Stimulated activated naive CD8-positive, alpha-beta T cell treated with anti-CD3 and anti-CD28 coated beads, Interleukin-15, Interleukin-2, amounts not matched to agents 100 ng/mL and 50 ng/mL, for 24 hours (primary cell): ENCODE results near the gene FAM210A.
"Not testable (repeated sequence)": the region's sequence is repeated elsewhere in the genome, so short reads cannot be mapped to it uniquely, and the experiment has no call there.

Source experiments
- H3K27ac Mint-ChIP-seq: one replicate; pipeline ENCODE4 v1.8.0; 2021; ENCODE audit warnings: mild to moderate bottlenecking, mixed read lengths
- H3K27me3 Mint-ChIP-seq: one replicate; pipeline ENCODE4 v1.8.0; 2021; ENCODE audit warnings: mixed read lengths
- H3K36me3 Mint-ChIP-seq: one replicate; pipeline ENCODE4 v1.8.0; 2021; ENCODE audit warnings: low read depth, mixed read lengths
- H3K4me1 Mint-ChIP-seq: one replicate; pipeline ENCODE4 v1.8.0; 2021; ENCODE audit warnings: low read depth, mixed read lengths
- H3K4me3 Mint-ChIP-seq: one replicate; pipeline ENCODE4 v1.8.0; 2021; ENCODE audit warnings: mild to moderate bottlenecking, mixed read lengths
- H3K9me3 Mint-ChIP-seq: one replicate; pipeline ENCODE4 v1.8.0; 2021; ENCODE audit warnings: mixed read lengths

The FAM210A gene, protein sequence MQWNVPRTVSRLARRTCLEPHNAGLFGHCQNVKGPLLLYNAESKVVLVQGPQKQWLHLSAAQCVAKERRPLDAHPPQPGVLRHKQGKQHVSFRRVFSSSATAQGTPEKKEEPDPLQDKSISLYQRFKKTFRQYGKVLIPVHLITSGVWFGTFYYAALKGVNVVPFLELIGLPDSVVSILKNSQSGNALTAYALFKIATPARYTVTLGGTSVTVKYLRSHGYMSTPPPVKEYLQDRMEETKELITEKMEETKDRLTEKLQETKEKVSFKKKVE

DNA sequence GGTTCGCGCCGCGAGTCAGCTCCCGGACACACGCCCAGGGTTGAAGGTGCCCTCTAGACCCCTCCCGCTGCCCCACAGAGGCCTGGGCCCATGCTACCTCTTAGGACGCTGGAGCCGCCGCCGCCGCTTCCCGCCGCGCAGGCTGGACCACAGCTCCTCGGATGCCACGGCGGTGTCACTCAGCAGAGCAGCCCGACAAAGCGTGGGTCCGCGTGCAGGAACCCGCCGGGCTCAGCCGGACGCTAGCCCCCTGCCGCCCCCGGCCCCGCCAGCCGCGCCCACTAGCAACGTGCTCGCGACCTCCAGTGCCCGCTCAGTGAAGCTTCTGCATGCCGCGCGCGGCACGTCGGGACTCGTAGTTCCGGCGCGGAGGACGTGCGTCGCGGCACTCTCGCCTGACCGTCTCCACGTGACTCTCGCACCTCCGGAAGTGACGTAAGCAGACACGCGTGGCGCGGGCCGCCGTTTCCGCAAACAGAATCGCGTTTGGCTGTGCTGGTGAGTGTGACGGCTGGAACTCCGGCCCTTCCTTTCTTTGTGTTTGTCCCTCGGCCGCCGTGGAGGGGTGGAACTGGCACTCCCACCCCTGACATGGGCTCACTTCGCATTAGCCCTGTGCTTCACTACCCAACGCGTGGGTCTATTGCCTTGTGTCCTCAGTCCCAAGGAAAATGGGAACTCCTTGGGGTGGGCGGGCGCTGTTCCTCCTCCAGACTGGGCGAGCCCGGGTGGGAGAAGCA is at the start of gene FAM210A, which contains the start of gene RNMT:
Gene FAM210A (minus strand): TSS at position 327 of the 740 bp plus-strand sequence. CDS start 44,481 bp downstream, outside the sequence.
Gene RNMT (plus strand): TSS at position 442 of the 740 bp plus-strand sequence. CDS start 4,845 bp downstream, outside the sequence.
- peak within 1 kb of the TSS; percentile 88 for H3K27ac Mint-ChIP-seq
- H3K4me3 Mint-ChIP-seq: peak within 1 kb of the TSS; percentile 90
- peaks cover 62% of the 10 kb centered on the region for H3K4me1 Mint-ChIP-seq
- H3K36me3 Mint-ChIP-seq: peaks cover 46% of the 10 kb centered on the region
- no peaks in the 10 kb centered on the region for H3K27me3 Mint-ChIP-seq
- H3K9me3 Mint-ChIP-seq: no peaks in the 10 kb centered on the region

DNA sequence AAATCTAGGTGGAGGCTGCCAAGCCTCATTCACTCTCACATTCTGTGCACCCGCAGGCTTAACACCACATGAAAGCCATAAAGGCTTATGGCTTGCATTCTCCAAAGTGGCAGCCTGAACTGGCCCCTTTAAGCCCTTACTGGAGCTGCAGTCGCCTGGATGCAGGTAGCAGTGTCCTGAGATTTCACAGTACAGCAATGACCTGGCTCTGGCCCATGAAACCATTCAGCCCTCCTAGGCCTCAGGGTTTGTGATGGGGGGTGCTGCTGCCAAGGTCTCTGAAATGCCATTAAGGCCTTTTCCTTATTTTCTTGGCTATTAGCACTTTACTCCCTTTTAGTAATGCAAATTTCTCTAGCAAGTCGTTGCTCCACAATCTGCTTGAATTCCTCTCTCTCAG is 48.7 kb upstream of the FAM210A start:
- peaks cover 17% of the 10 kb centered on the region for H3K9me3 Mint-ChIP-seq
- H3K4me1 Mint-ChIP-seq: no peaks in the 10 kb centered on the region

DNA sequence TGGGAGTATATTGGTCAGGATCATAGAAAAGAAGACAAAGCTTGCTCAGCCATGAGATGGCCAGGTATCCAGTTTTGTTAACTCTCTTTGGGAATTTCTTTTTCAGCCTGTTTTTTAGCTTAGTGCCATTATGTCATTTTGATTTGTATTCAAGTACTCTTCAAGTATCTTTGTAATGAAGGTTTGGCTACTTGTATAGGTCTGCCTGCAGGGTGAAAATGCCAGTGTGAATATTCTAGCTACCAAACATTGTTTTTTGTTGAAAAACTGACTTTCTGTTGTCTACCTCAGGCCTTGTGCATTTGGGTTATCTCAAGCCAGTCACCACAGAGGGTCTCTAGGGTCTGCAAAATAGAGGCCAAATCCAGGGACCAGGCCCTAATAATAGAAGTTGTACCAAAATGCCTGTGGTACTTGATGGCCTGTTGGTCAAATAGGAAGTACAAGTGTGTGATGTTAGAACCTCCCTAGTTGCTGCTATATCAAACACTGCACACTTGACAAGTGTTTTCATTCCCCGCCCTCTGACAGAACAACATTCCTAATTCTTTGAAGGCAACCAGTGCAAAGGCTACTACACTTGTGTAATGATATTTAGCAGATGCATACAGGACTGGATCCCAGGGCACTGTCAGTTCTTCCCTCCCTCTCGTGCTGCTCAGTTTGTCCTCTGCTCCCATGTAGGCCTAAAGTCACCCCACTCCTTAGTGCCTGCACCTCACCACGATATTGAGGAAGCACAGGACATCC is 36.5 kb upstream of the FAM210A start:
- peaks cover 24% of the 10 kb centered on the region for H3K9me3 Mint-ChIP-seq
- no peak overlapping the region for H3K27ac Mint-ChIP-seq
- no peaks in the 10 kb centered on the region for H3K4me1 Mint-ChIP-seq
- H3K4me3 Mint-ChIP-seq: no peak overlapping the region
- H3K27me3 Mint-ChIP-seq: no peaks in the 10 kb centered on the region
- H3K36me3 Mint-ChIP-seq: peaks cover 70% of the 10 kb centered on the region

More for the DNA sequence above, 48.7 kb upstream of the FAM210A start:
- peaks cover 12% of the 10 kb centered on the region for H3K27me3 Mint-ChIP-seq
- H3K4me3 Mint-ChIP-seq: no peak overlapping the region
- H3K36me3 Mint-ChIP-seq: no peaks in the 10 kb centered on the region
- no peak overlapping the region for H3K27ac Mint-ChIP-seq

DNA sequence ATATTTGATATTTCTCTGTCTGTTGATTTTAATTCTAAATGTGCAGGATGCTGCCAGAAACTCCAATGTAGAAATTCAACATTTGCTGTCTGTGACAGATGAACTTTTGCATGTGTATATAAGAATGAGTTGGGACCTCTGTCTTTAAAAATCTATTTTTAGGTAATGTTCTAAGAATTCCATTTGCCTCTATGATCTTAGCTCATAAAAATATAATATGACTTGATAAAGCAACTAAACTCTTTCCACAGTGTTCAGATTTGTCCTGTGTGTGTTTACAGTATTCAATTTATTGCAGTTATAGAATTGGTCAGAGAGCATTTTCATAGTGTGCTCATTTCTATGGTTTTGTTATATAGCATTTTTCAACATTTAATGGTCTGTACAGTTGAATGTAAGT is 33.7 kb upstream of the FAM210A start:
- no peak overlapping the region for H3K27ac Mint-ChIP-seq
- H3K27me3 Mint-ChIP-seq: no peaks in the 10 kb centered on the region
- no peak overlapping the region for H3K4me3 Mint-ChIP-seq
- H3K4me1 Mint-ChIP-seq: no peaks in the 10 kb centered on the region
- H3K36me3 Mint-ChIP-seq: peaks cover 96% of the 10 kb centered on the region
- H3K9me3 Mint-ChIP-seq: peaks cover 16% of the 10 kb centered on the region

DNA sequence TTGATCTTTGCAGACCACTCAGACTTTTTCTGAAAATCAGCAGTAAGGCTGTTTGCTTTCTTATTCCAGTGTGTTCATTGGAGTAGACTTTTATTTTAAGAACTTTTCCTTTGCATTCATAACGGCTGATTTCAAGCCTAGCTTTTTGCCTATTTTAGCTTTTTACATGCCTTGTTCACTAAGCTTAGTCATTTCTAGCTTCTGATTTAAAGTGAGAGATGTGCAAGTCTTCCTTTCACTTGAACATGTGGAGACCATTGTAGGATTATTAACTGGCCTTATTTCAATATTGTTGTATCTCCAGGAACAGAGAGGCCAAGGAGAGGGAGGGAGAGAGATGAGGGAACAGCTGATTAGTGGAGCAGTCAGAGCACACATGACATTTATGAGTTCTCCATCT is 32.3 kb upstream of the FAM210A start:
- Mint-ChIP-seq H3K27me3 (no peaks in the 10 kb centered on the region), H3K9me3 (peaks cover 2% of the 10 kb centered on the region), H3K4me1 (no peaks in the 10 kb centered on the region), H3K36me3 (peaks cover 94% of the 10 kb centered on the region), H3K4me3 (no peak overlapping the region), H3K27ac (no peak overlapping the region)

DNA sequence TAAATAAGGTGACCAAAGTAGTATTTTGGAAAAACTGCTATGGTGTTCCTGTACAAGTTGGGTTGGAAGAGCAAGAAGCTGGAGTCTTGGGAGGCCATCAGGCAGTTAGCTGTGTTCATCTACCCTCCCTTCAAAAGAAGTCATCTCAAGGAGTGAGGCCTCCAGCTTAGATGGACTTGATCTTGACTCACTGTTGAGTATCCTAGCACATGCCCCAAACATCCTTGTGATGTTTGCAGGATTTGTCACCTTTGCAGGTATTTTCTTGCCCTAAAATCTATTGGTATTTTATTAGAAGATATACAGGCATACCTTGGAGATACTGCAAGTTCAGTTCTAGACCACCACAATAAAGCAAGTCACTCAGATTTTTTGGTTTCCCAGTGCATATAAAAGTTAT is 30.3 kb upstream of the FAM210A start:
- Mint-ChIP-seq H3K4me3 (no peak overlapping the region), H3K4me1 (no peaks in the 10 kb centered on the region), H3K27ac (no peak overlapping the region), H3K9me3 (no peaks in the 10 kb centered on the region), H3K36me3 (peaks cover 89% of the 10 kb centered on the region), H3K27me3 (no peaks in the 10 kb centered on the region)

DNA sequence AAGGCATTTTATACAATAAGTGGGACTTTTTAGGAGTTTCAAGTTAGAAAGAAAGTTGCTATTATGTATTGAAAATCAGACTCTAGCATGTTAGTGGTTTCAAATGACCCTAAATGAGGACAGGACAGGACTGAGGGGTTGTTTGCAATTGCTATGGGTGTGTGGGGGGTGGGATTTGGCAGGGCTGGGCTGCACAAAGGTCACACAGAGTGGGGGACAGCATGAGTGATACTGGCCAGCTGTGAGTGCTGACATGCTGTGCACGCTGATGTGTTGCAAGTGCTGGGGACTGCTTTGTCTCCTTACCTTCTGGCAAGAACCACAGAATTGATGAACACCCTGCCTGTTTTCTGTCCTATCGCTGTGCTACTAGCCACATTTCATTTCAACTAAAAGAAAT is 29.9 kb upstream of the FAM210A start:
- Mint-ChIP-seq H3K27me3 (no peaks in the 10 kb centered on the region), H3K4me1 (no peaks in the 10 kb centered on the region), H3K9me3 (no peaks in the 10 kb centered on the region), H3K4me3 (no peak overlapping the region), H3K27ac (no peak overlapping the region), H3K36me3 (peaks cover 90% of the 10 kb centered on the region)

DNA sequence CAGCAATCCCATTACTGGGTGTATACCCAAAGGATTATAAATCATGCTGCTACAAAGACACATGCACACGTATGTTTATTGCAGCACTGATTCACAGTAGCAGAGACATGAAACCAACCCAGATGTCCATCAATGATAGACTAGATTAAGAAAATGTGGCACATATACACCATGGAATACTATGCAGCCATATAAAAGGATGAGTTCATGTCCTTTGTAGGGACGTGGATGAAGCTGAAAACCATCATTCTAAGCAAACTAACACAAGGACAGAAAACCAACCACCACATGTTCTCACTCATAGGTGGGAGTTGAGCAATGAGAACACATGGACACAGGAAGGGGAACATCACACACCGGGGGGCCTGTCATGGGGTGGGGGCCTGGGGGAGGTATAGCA is 25.2 kb upstream of the FAM210A start:
- H3K4me3 Mint-ChIP-seq, H3K27me3 Mint-ChIP-seq, H3K9me3 Mint-ChIP-seq, H3K4me1 Mint-ChIP-seq, H3K27ac Mint-ChIP-seq: not testable (repeated sequence)
- peaks cover 91% of the 10 kb centered on the region for H3K36me3 Mint-ChIP-seq

DNA sequence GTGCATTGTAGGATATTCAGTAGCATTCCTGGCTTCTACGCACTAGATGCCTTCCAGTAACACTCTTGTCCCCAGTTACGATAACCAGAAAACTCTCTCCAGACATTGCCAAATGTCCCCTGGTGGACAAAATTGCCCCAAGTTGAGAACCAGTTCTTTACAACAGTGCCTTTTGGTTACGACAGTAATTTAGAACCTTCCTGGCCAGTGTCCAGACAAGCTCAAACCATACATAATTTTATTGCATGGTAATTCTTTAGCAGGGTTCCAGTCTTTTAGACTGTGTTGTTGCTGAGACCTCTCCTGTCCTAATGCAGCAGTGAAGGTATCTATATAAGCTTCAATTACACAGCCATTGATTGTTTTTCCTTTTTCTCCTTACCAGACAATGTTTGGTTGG is 20.3 kb upstream of the FAM210A start:
- Mint-ChIP-seq H3K9me3 (no peaks in the 10 kb centered on the region), H3K36me3 (peaks cover 89% of the 10 kb centered on the region), H3K27me3 (no peaks in the 10 kb centered on the region), H3K4me1 (no peaks in the 10 kb centered on the region), H3K4me3 (no peak overlapping the region), H3K27ac (no peak overlapping the region)

DNA sequence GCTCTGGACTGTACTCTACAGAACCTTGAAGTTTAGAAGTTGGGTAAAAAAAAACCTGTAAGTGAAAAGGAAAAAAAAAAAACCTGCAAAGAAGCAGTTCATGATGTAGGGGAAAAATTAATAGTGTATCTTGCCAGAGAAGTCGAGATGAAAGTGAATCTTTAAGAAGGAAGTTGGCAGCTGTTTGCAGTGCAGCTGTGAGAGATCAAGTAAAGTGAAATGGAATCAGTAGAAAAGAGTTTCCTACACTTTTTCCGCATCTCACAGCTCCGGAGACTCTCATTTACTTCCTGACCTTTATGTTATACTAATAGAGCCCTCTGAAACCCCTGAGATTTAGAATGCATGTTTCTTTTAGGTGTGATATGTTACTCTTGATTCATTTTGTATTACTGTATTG is 19.3 kb upstream of the FAM210A start:
- H3K4me3 Mint-ChIP-seq: no peak overlapping the region
- H3K27ac Mint-ChIP-seq: no peak overlapping the region
- peaks cover 89% of the 10 kb centered on the region for H3K36me3 Mint-ChIP-seq
- no peaks in the 10 kb centered on the region for H3K4me1 Mint-ChIP-seq
- no peaks in the 10 kb centered on the region for H3K27me3 Mint-ChIP-seq
- H3K9me3 Mint-ChIP-seq: no peaks in the 10 kb centered on the region

DNA sequence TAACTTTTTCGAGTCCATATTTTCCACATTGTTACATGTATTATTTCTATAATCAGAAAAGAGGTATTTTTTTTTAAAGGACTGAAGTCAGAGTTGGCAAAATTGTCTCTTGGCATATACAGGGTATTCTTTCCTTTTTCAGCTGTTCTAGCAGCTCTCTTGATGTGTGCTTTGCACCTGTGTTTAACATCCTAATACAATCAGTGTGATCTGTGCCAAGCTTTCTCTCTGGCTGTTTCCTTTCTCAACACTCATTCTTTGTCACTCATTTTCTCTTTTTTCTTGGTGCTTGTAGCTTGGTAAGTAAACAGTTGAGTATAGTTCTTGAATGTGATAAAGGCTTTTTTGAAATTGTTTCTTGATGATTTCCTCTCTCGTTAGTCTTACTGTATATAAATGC is 9.3 kb upstream of the FAM210A start:
- H3K27me3 Mint-ChIP-seq: no peaks in the 10 kb centered on the region
- H3K4me1 Mint-ChIP-seq: peaks cover 12% of the 10 kb centered on the region
- H3K4me3 Mint-ChIP-seq: no peak overlapping the region
- no peaks in the 10 kb centered on the region for H3K9me3 Mint-ChIP-seq
- no peak overlapping the region for H3K27ac Mint-ChIP-seq
- peaks cover 68% of the 10 kb centered on the region for H3K36me3 Mint-ChIP-seq

DNA sequence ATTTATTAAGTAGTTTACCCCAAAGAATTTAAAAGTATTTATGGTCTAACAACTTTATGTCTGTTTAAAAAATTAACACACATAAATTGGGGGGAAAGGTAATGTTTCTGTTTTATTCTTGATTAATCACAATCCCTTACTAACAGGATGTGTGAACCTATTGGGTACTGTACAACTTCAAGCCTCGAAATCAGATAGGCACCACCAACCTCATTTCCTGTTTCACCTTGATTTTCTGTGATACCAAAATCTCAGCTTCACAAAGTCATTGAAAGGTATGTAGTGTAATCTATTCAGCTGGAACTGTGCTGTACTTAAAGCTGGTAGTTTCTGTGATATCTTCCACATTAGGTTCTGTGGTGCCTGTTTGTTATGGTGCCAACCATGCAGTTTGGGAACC is 4.1 kb upstream of the FAM210A start:
- Mint-ChIP-seq H3K27ac (no peak overlapping the region), H3K36me3 (peaks cover 58% of the 10 kb centered on the region), H3K4me1 (peaks cover 49% of the 10 kb centered on the region)

DNA sequence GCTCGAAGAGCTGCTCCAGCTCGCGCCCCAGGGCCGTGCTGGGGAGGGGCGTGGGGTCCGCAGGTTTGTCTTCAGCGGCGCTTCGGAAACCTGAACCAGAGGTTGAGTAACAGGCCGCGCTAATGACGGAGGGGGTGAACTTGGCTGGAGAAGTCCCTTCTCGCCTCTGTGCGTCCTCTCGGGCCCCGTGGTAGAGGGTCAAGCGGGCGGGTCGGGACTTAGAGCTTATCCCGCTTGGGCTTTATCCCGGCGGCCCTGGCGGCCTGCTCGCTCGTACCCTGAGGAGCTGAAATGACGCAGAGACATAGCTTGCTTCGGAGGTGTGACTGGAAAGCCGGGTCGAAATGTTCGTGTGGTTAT is 594 bp upstream of the FAM210A start:
- H3K4me3 Mint-ChIP-seq: peak overlapping the region; percentile 90
- H3K9me3 Mint-ChIP-seq: no peaks in the 10 kb centered on the region
- H3K27ac Mint-ChIP-seq: peak overlapping the region; percentile 88
- H3K36me3 Mint-ChIP-seq: peaks cover 50% of the 10 kb centered on the region
- H3K4me1 Mint-ChIP-seq: peaks cover 66% of the 10 kb centered on the region
- no peaks in the 10 kb centered on the region for H3K27me3 Mint-ChIP-seq

More for the DNA sequence above, 4.1 kb upstream of the FAM210A start:
- Mint-ChIP-seq H3K27me3 (no peaks in the 10 kb centered on the region), H3K4me3 (no peak overlapping the region), H3K9me3 (no peaks in the 10 kb centered on the region)

DNA sequence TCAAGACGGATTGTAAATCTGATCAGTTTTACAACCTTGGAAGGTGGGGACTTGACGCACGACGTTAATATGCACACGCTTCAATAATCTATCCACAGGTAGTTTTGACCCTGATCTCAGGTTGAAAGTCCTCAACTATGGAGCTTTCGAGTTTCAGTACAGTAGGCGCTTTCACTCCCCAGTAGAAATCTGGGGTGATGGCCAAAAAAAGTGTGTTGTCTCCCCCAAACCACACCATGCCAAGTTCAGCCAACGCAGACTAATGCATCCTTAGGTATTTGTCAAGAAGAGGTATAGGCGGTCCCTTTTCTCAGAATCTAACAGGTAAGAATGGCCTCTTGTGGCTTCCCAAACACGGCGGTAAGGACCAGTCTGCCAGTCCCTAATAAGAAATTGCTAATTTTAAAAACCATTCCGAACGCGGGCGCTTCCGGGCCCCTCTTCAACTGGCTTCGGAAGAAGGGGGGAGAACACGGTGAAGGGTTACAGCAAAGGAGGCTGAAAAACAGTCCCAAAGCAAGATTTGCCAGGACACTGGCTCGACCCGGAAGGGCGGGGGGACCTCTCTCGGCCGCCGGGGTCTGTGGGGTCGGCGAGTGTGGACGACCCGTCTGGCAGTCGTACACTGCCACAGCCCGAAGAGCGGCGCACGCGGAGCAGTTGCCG is 659 bp downstream of the FAM210A start:
- Mint-ChIP-seq H3K27me3 (no peaks in the 10 kb centered on the region), H3K36me3 (peaks cover 47% of the 10 kb centered on the region), H3K4me3 (peak overlapping the region; percentile 90), H3K4me1 (peaks cover 57% of the 10 kb centered on the region), H3K9me3 (no peaks in the 10 kb centered on the region), H3K27ac (peak overlapping the region; percentile 86)

DNA sequence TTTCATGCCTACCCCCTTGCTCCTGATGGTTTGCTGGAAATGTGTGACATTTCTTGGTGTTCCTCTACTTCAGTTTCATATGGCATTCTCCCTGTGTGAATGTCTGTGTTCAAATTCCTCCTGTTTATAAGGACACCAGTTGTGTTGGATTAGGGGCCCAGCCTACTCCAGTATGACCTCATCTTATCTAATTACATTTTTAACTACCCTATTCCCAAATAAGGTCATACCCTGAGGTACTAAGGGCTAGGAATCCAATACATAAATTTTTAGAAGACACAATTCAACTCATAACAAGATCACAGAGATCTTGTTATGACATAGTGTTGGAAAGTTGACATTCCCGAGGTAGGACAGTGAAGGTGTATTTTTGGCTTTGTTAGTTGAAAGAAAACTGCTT is 5.5 kb downstream of the FAM210A start:
- H3K9me3 Mint-ChIP-seq: no peaks in the 10 kb centered on the region
- no peak overlapping the region for H3K27ac Mint-ChIP-seq
- peaks cover 39% of the 10 kb centered on the region for H3K4me1 Mint-ChIP-seq
- H3K4me3 Mint-ChIP-seq: no peak overlapping the region
- no peaks in the 10 kb centered on the region for H3K27me3 Mint-ChIP-seq
- peaks cover 51% of the 10 kb centered on the region for H3K36me3 Mint-ChIP-seq
